ENCODE results near the gene ERF.

- TF ChIP-seq CTCF (conservative IDR thresholded peaks at IDR 0.05; ENCODE audit: low read depth, low read length) (no peak), EZH2 (IDR thresholded peaks at IDR 0.05; ENCODE audit: low read length, unreplicated experiment) (no peak), EZH2phosphoT487 (IDR thresholded peaks at IDR 0.05; ENCODE audit: borderline replicate concordance, low read length) (no peak)
Measured at GRCh38 chr19:42245231-42245630, 9.7 kb downstream of the ERF start.

Data from PC-3 (cell line).